Measurements from ENCODE around the gene ITGAV.
"Not testable (repeated sequence)": the region's sequence is repeated elsewhere in the genome, so short reads cannot be mapped to it uniquely, and the experiment has no call there.

The ITGAV gene

DNA sequence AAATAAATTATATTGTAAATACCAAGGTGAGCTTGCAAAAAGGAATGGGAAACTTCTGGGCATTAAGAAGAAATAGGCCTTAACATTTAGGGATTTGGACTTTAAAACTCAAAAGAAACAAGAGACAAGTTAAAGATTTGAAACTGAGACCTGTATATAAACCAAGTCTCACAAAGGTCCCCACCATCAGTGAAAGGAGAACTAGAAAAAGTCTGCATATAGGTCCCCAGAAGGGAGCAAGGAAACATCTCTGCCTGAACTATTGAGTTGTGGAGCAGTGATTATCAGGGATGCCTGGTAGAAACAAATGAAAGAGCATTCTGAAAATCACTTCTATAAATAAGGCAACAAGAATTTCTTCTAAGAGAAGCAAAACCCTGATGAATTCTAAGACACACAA is 30.5 kb upstream of the ITGAV start:
- DNase-seq (ENCODE audit: insufficient read length) (no peak), FAIRE-seq (no peak)
- TF ChIP-seq POLR2A (IDR thresholded peaks at IDR 0.05; ENCODE audit: low read depth, low read length) (no peak), TAF1 (IDR thresholded peaks at IDR 0.05; ENCODE audit: borderline replicate concordance, low read depth, low read length) (no peak), POLR2AphosphoS5 (IDR thresholded peaks at IDR 0.05; ENCODE audit: low read depth, low read length) (no peak)

- FAIRE-seq, result peak; percentile 71
- DNase-seq (ENCODE audit: insufficient read length), result no peak
- TF ChIP-seq POLR2AphosphoS5 (IDR thresholded peaks at IDR 0.05; ENCODE audit: low read depth, low read length), result no peak
- no peak for TF ChIP-seq TAF1 (IDR thresholded peaks at IDR 0.05; ENCODE audit: borderline replicate concordance, low read depth, low read length)
- TF ChIP-seq POLR2A (IDR thresholded peaks at IDR 0.05; ENCODE audit: low read depth, low read length), result no peak
Observed at GRCh38 chr2:186559848-186560247, 30.0 kb upstream of the ITGAV start.

DNA sequence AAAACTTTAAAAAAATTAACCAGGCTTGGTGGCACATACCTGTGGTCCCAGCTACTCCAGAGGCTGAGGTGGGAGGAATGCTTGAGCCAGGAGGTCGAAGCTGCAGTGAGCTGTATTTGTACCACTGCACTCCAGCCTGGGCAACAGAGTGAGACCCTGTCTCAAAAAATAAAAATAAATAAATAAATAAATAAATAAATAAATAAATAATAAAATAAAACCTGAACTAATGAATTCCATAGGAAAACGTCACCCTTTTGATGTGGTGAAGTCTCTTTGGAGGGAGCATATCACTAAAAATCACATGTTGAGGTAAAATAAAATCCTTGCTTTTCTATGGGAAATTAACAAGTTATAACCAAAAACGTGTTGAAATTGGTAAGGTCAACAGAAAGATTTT is 29.6 kb upstream of the ITGAV start:
- TF ChIP-seq POLR2AphosphoS5 (IDR thresholded peaks at IDR 0.05; ENCODE audit: low read depth, low read length) (no peak), TAF1 (IDR thresholded peaks at IDR 0.05; ENCODE audit: borderline replicate concordance, low read depth, low read length) (no peak), POLR2A (IDR thresholded peaks at IDR 0.05; ENCODE audit: low read depth, low read length) (no peak)
- FAIRE-seq, result no peak
- no peak for DNase-seq (ENCODE audit: insufficient read length)

DNA sequence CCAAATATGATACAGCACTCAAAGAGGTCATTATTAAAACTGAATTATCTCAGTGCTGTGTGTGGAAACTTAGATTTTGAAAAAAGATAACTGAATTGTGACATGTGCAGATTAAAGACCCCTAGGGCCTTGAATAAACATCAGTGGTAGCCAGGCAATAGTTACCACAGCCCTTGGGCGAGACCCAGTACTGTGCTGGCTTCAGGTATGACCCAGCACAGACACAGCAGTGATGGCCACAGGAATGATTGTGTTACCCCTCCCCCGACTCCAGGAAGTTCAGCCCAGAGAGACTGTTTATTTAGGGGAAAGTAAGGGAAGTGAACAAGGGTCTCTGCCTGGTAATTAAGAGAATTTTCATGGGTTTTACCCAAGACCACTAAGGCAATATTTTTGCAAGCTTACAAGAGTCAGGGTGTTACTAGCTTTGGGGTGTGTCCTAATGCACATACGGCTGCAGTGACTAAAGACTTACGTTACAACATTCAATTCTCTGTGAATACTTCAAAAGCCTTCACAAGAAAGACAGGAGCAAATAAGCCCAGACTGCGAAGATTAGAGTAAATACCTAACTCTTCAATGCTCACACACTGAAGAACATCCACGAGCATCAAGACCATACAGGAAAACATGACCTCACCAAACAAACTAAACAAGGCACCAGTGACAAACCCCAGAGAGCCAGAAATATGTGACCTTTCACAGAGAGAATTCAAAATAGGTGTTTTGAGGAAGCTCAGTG is 28.2 kb upstream of the ITGAV start:
- TF ChIP-seq POLR2A (IDR thresholded peaks at IDR 0.05; ENCODE audit: low read depth, low read length) (no peak), POLR2AphosphoS5 (IDR thresholded peaks at IDR 0.05; ENCODE audit: low read depth, low read length) (no peak), TAF1 (IDR thresholded peaks at IDR 0.05; ENCODE audit: borderline replicate concordance, low read depth, low read length) (no peak)
- DNase-seq (ENCODE audit: insufficient read length) (no peak), FAIRE-seq (peak; percentile 24)

GRCh38 chr2:186562209-186562578 is 27.7 kb upstream of the ITGAV start:
- FAIRE-seq (no peak), DNase-seq (ENCODE audit: insufficient read length) (no peak)
- TF ChIP-seq POLR2AphosphoS5 (IDR thresholded peaks at IDR 0.05; ENCODE audit: low read depth, low read length), result no peak
- no peak for TF ChIP-seq POLR2A (IDR thresholded peaks at IDR 0.05; ENCODE audit: low read depth, low read length)
- no peak for TF ChIP-seq TAF1 (IDR thresholded peaks at IDR 0.05; ENCODE audit: borderline replicate concordance, low read depth, low read length)

GRCh38 chr2:186568600-186568999 is 21.3 kb upstream of the ITGAV start:
- not testable (repeated sequence) for DNase-seq (ENCODE audit: insufficient read length); FAIRE-seq

DNA sequence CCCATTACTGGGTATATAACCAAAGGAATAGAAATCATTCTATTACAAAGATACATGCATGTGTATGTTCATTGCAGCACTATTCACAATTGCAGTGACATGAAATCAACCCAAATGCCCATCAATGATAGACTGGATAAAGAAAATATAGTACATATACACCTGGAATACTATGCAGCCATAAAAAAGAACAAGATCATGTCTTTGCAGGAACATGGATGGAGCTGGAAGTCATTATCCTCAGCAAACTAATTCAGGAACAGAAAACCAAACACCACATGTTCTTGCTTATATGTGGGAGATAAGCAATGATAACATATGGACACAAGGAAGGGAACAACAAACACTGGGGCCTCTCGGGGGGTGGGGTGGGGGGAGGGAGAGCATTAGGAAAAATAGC is 20.7 kb upstream of the ITGAV start:
- not testable (repeated sequence) for FAIRE-seq; DNase-seq (ENCODE audit: insufficient read length)

GRCh38 chr2:186569897-186570296 is 20.0 kb upstream of the ITGAV start:
- DNase-seq (ENCODE audit: insufficient read length), result no peak
- no peak for FAIRE-seq
- TF ChIP-seq POLR2AphosphoS5 (IDR thresholded peaks at IDR 0.05; ENCODE audit: low read depth, low read length), result no peak
- no peak for TF ChIP-seq POLR2A (IDR thresholded peaks at IDR 0.05; ENCODE audit: low read depth, low read length)
- TF ChIP-seq TAF1 (IDR thresholded peaks at IDR 0.05; ENCODE audit: borderline replicate concordance, low read depth, low read length), result no peak

DNA sequence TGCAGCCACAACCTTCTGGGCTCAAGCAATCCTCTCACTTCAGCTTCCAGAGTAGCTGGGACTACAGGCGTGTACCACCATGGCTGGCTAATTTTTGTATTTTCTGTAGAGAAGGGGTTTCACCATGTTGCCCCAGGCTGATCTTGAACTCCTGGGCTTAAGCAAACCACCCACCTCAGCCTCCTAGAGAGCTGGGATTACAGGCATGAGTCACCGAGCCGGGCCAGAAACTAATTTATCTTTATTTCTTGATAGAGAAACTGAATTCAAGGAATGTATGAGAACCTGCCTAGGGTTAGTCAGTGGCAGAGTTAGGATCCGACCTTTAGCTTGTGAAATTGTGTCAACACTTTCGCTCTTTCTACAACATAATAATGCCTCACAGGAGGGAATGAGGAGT is 19.3 kb upstream of the ITGAV start:
- DNase-seq (ENCODE audit: insufficient read length), result no peak
- no peak for FAIRE-seq
- no peak for TF ChIP-seq POLR2AphosphoS5 (IDR thresholded peaks at IDR 0.05; ENCODE audit: low read depth, low read length)
- TF ChIP-seq POLR2A (IDR thresholded peaks at IDR 0.05; ENCODE audit: low read depth, low read length), result no peak
- TF ChIP-seq TAF1 (IDR thresholded peaks at IDR 0.05; ENCODE audit: borderline replicate concordance, low read depth, low read length), result no peak

DNA sequence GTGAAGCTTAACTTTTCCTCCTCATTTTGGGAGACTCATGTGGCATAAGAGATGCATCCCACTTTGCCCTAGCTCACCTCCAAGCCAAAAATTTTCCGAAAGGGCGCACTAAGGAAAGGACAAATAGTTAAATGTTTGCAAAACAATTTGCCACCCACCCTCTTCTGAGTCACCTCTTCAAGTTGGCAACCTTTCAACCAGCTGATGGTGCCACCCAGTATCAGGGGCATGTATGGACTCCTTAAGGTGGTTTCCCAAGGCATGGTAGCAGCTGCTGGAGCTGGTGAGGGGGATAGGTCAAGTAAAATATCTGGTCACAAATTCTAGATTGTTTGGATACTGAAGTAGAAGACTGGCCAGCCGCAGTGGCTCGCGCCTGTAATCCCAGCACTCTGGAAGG is 17.2 kb upstream of the ITGAV start:
- DNase-seq (ENCODE audit: insufficient read length), result no peak
- TF ChIP-seq TAF1 (IDR thresholded peaks at IDR 0.05; ENCODE audit: borderline replicate concordance, low read depth, low read length), result no peak
- TF ChIP-seq POLR2AphosphoS5 (IDR thresholded peaks at IDR 0.05; ENCODE audit: low read depth, low read length), result no peak
- TF ChIP-seq POLR2A (IDR thresholded peaks at IDR 0.05; ENCODE audit: low read depth, low read length), result no peak
- no peak for FAIRE-seq

- FAIRE-seq, result no peak
Observed at GRCh38 chr2:186573531-186573930, 16.3 kb upstream of the ITGAV start.

DNA sequence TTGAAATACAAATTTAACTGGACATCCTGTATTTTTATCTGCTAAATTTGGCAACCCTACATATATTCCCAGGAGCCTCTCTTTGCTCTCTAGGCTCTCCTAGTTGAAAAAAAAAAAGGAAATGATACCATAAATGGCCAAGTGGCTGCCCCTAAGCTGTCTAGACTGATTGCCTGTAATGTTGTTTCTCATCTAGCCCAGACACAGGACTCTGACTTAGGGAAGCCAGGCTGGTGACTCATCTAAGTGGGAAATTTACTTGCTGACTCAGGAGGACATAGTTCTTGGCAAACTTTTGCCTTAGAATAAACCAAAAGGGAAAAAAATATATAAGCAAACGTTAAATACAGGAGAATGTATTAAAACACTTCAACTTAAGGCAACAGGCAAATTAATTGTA is 14.6 kb upstream of the ITGAV start:
- DNase-seq (ENCODE audit: insufficient read length), result no peak
- FAIRE-seq, result no peak
- TF ChIP-seq POLR2AphosphoS5 (IDR thresholded peaks at IDR 0.05; ENCODE audit: low read depth, low read length) (no peak), TAF1 (IDR thresholded peaks at IDR 0.05; ENCODE audit: borderline replicate concordance, low read depth, low read length) (no peak), POLR2A (IDR thresholded peaks at IDR 0.05; ENCODE audit: low read depth, low read length) (no peak)

More at GRCh38 chr2:186573531-186573930, 16.3 kb upstream of the ITGAV start:
- DNase-seq (ENCODE audit: insufficient read length), result no peak
- TF ChIP-seq TAF1 (IDR thresholded peaks at IDR 0.05; ENCODE audit: borderline replicate concordance, low read depth, low read length) (no peak), POLR2A (IDR thresholded peaks at IDR 0.05; ENCODE audit: low read depth, low read length) (no peak), POLR2AphosphoS5 (IDR thresholded peaks at IDR 0.05; ENCODE audit: low read depth, low read length) (no peak)

DNA sequence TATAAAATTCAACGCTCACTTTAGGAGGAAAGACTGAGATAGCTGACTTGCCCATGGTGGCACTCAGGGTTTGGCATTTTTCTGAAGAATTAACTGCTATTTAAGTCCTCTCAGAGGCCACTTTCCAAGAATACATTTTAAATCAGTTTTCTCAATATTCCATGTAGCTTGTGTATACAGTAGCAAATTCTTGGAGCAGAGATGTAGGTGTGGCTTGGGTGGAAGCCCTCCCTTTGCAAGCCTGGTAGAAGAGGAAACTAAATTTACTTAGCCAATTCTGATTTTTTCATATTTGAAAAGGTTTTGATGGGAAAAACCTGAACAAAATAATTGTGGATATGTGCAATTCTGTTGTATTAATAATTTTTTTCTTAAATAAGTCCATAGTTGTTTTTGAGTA is 14.0 kb upstream of the ITGAV start:
- DNase-seq (ENCODE audit: insufficient read length), result no peak
- no peak for FAIRE-seq
- TF ChIP-seq POLR2A (IDR thresholded peaks at IDR 0.05; ENCODE audit: low read depth, low read length), result no peak
- no peak for TF ChIP-seq POLR2AphosphoS5 (IDR thresholded peaks at IDR 0.05; ENCODE audit: low read depth, low read length)
- TF ChIP-seq TAF1 (IDR thresholded peaks at IDR 0.05; ENCODE audit: borderline replicate concordance, low read depth, low read length), result no peak
